ENCODE data around the gene NLGN1. TPM values are rescaled to one million over a fixed set of nuclear protein-coding genes. Genes with fewer than 3 reads are reported as not detected.
A peak's percentile ranks its signal among the peaks of the same experiment; 100 is the strongest.

NLGN1 gene
- total and polyA plus RNA-seq, 2 experiments from 2014 or later: 14.3 to 20.1 TPM

GRCh38 chr3:173770011-173770410 is 372.5 kb downstream of the NLGN1 start:
- TF ChIP-seq EZH2 (IDR thresholded peaks at IDR 0.05; ENCODE audit: insufficient read depth, poor library complexity, severe bottlenecking): no peak
- TF ChIP-seq EZH2phosphoT487 (IDR thresholded peaks at IDR 0.05; ENCODE audit: insufficient read depth, low read depth): no peak
- Histone ChIP-seq H3K36me3 (ENCODE audit: low read depth) (no peaks in the 10 kb centered on the region), H3K4me1 (ENCODE audit: insufficient read depth) (peaks cover 19% of the 10 kb centered on the region; the same call in 1 of the 2 replicates), H3K79me2 (ENCODE audit: insufficient read depth) (no peaks in the 10 kb centered on the region), H3K27me3 (replicated peaks; ENCODE audit: insufficient read depth) (no peaks in the 10 kb centered on the region), H2AFZ (no peak overlapping the region), H3K4me3 (no peak overlapping the region), H3K27ac (0 out of 2 replicates have a peak overlapping the region, but pooled peaks have one; percentile 11), H3K9me2 (ENCODE audit: insufficient read depth) (no peaks in the 10 kb centered on the region), H3K9ac (no peak overlapping the region), H3F3A (ENCODE audit: insufficient read depth) (peaks cover 7% of the 10 kb centered on the region), H3K4me2 (ENCODE audit: unreplicated experiment) (no peak overlapping the region), H4K20me1 (ENCODE audit: insufficient read depth) (no peaks in the 10 kb centered on the region), H3K9me3 (ENCODE audit: low read depth) (no peaks in the 10 kb centered on the region)
- WGBS, 2 experiments (ENCODE audit: low coverage in 1 of 2, low lambda C conversion rate in 2 of 2, missing lambda C conversion rate in 2 of 2): 93 to 96% methylated on average over 2 of the region's 2 CpGs
- in situ Hi-C loops (cut with MboI): no loop called here
- DNase-seq: peak; percentile 73

- no peaks in the 10 kb centered on the region for H3K9me3 ChIP-seq (ENCODE audit: low read depth)
- peak; percentile 35 for DNase-seq
- H3K36me3 ChIP-seq (ENCODE audit: low read depth): no peaks in the 10 kb centered on the region
- H3F3A ChIP-seq (ENCODE audit: insufficient read depth): peaks cover 7% of the 10 kb centered on the region
- H4K20me1 ChIP-seq (ENCODE audit: insufficient read depth): no peaks in the 10 kb centered on the region
- H3K9ac ChIP-seq: no peak overlapping the region
- no peak overlapping the region for H3K27ac ChIP-seq
- WGBS, 2 experiments (ENCODE audit: low coverage in 1 of 2, low lambda C conversion rate in 2 of 2, missing lambda C conversion rate in 2 of 2): 90 to 92% methylated on average over 3 of the region's 3 CpGs
- no peak overlapping the region for H3K4me3 ChIP-seq
- H3K4me2 ChIP-seq (ENCODE audit: unreplicated experiment): no peak overlapping the region
- no peaks in the 10 kb centered on the region for H3K9me2 ChIP-seq (ENCODE audit: insufficient read depth)
- H2AFZ ChIP-seq: no peak overlapping the region
- peaks cover 19% of the 10 kb centered on the region; the same call in 1 of the 2 replicates for H3K4me1 ChIP-seq (ENCODE audit: insufficient read depth)
- H3K79me2 ChIP-seq (ENCODE audit: insufficient read depth): no peaks in the 10 kb centered on the region
- in situ Hi-C loops (cut with MboI): no loop called here
- H3K27me3 ChIP-seq (replicated peaks; ENCODE audit: insufficient read depth): no peaks in the 10 kb centered on the region
- no peak for TF ChIP-seq EZH2 (IDR thresholded peaks at IDR 0.05; ENCODE audit: insufficient read depth, poor library complexity, severe bottlenecking)
- TF ChIP-seq EZH2phosphoT487 (IDR thresholded peaks at IDR 0.05; ENCODE audit: insufficient read depth, low read depth): no peak
These were observed 373.4 kb downstream of the NLGN1 start for GRCh38 chr3:173770796-173771573.

GRCh38 chr3:173773800-173774199 is 376.3 kb downstream of the NLGN1 start:
- TF ChIP-seq EZH2phosphoT487 (IDR thresholded peaks at IDR 0.05; ENCODE audit: insufficient read depth, low read depth) (no peak), EZH2 (IDR thresholded peaks at IDR 0.05; ENCODE audit: insufficient read depth, poor library complexity, severe bottlenecking) (no peak)
- no peak overlapping the region for H3K27ac ChIP-seq
- peaks cover 7% of the 10 kb centered on the region for H3F3A ChIP-seq (ENCODE audit: insufficient read depth)
- no peaks in the 10 kb centered on the region for H4K20me1 ChIP-seq (ENCODE audit: insufficient read depth)
- H3K79me2 ChIP-seq (ENCODE audit: insufficient read depth): no peaks in the 10 kb centered on the region
- H3K27me3 ChIP-seq (replicated peaks; ENCODE audit: insufficient read depth): no peaks in the 10 kb centered on the region
- H2AFZ ChIP-seq: 0 out of 2 replicates have a peak overlapping the region, but pooled peaks have one; percentile 12
- H3K9me3 ChIP-seq (ENCODE audit: low read depth): no peaks in the 10 kb centered on the region
- H3K4me1 ChIP-seq (ENCODE audit: insufficient read depth): peaks cover 19% of the 10 kb centered on the region; the same call in 1 of the 2 replicates
- no peak for DNase-seq
- in situ Hi-C loops (cut with MboI): no loop called here
- H3K9me2 ChIP-seq (ENCODE audit: insufficient read depth): no peaks in the 10 kb centered on the region; the same call in 1 of the 2 replicates
- no peaks in the 10 kb centered on the region for H3K36me3 ChIP-seq (ENCODE audit: low read depth)
- H3K4me2 ChIP-seq (ENCODE audit: unreplicated experiment): no peak overlapping the region
- no peak overlapping the region for H3K4me3 ChIP-seq
- 49 to 54% methylated on average over 3 of the region's 3 CpGs for WGBS, 2 experiments (ENCODE audit: low coverage in 1 of 2, low lambda C conversion rate in 2 of 2, missing lambda C conversion rate in 2 of 2)
- no peak overlapping the region for H3K9ac ChIP-seq

- no peaks in the 10 kb centered on the region; the same call in 1 of the 2 replicates for H3K9me2 ChIP-seq (ENCODE audit: insufficient read depth)
- no peaks in the 10 kb centered on the region for H3K36me3 ChIP-seq (ENCODE audit: low read depth)
- no peak overlapping the region for H3K9ac ChIP-seq
- DNase-seq: no peak
- no peaks in the 10 kb centered on the region for H4K20me1 ChIP-seq (ENCODE audit: insufficient read depth)
- no peak for TF ChIP-seq EZH2phosphoT487 (IDR thresholded peaks at IDR 0.05; ENCODE audit: insufficient read depth, low read depth)
- TF ChIP-seq EZH2 (IDR thresholded peaks at IDR 0.05; ENCODE audit: insufficient read depth, poor library complexity, severe bottlenecking): no peak
- no peaks in the 10 kb centered on the region for H3K27me3 ChIP-seq (replicated peaks; ENCODE audit: insufficient read depth)
- no peaks in the 10 kb centered on the region for H3K9me3 ChIP-seq (ENCODE audit: low read depth)
- H3K27ac ChIP-seq: no peak overlapping the region
- H3K4me1 ChIP-seq (ENCODE audit: insufficient read depth): peaks cover 19% of the 10 kb centered on the region; the same call in 1 of the 2 replicates
- in situ Hi-C loops (cut with MboI): no loop called here
- 0 out of 2 replicates have a peak overlapping the region, but pooled peaks have one; percentile 12 for H2AFZ ChIP-seq
- peaks cover 7% of the 10 kb centered on the region for H3F3A ChIP-seq (ENCODE audit: insufficient read depth)
- no peak overlapping the region for H3K4me3 ChIP-seq
- no peaks in the 10 kb centered on the region for H3K79me2 ChIP-seq (ENCODE audit: insufficient read depth)
- no peak overlapping the region for H3K4me2 ChIP-seq (ENCODE audit: unreplicated experiment)
These were observed 376.8 kb downstream of the NLGN1 start for GRCh38 chr3:173774294-173774693.

Data from GM23248 (cell line).